COLO668 (cell line): ENCODE data around the gene NDUFAF2.
"Not testable (repeated sequence)": the region's sequence is repeated elsewhere in the genome, so short reads cannot be mapped to it uniquely, and the experiment has no call there.

ENCODE experiments used
- DNase-seq: peaks from one replicate; lab custom pipeline; 2025; ENCODE audit not compliant: unreplicated experiment; lab: John Stamatoyannopoulos, UW

Gene NDUFAF2

GRCh38 chr5:61168951-61169350 lies 223.9 kb downstream of the NDUFAF2 start:
- DNase-seq = no peak

DNA sequence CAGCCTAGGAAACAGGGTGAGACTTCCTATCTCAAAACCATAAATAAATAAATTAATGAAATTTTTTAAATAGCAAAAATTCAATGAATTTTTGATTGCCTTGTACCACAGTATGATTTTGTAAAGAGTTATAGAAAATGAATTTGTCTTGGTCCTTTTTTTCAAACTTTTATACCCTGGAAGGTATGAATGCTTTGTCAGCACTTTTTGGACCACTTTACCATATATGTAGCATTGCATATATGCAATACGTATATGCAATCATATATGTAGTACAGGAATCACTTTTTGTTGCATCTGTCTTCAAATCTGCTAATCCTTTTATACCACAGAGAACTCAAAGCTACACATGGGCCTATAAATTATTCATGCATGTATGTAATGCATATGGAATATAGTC lies 226.5 kb downstream of the NDUFAF2 start:
- no peak for DNase-seq

- no peak for DNase-seq
Measured at GRCh38 chr5:61176631-61177030, 231.6 kb downstream of the NDUFAF2 start.

GRCh38 chr5:61177070-61177469 lies 232.1 kb downstream of the NDUFAF2 start:
- DNase-seq = no peak

DNA sequence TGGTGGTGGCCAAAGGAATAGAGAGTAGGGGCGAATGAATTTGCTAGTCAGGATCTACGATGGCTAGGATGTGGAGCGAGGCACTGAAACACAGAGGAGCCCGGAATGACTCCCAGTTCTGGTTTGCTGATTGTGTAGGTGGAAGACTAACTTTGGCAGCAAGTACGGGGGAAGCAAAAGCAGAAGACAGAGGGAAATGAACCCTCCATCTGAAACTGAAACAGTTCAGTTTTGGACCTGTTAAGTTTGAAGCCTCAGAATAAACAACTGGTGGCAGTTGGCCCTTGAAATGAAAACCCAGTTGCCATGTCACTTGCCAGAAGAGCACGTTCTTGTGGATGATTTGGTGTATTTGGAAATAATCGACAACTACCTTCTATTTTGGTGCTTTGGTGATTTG lies 232.7 kb downstream of the NDUFAF2 start:
- no peak for DNase-seq

GRCh38 chr5:61178702-61179101 lies 233.7 kb downstream of the NDUFAF2 start:
- no peak for DNase-seq

DNA sequence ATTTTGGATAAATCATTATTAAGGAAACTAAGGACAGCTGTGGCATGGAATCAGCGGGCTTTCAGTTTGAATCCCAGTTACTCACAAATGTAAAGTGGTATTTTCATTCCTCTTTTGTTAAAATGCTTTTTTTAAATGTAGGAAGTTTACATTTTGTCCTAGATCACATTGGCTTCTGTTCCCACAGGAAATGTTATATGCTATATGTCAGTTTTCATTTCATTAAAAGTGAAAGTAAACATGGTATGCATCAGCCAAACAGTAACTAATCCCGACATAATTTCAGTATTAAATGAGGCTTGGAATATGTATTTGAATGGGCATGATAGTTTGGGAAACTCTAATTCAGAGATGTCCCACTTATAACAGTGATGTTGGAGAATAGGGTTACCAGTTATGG lies 235.9 kb downstream of the NDUFAF2 start:
- no peak for DNase-seq

DNA sequence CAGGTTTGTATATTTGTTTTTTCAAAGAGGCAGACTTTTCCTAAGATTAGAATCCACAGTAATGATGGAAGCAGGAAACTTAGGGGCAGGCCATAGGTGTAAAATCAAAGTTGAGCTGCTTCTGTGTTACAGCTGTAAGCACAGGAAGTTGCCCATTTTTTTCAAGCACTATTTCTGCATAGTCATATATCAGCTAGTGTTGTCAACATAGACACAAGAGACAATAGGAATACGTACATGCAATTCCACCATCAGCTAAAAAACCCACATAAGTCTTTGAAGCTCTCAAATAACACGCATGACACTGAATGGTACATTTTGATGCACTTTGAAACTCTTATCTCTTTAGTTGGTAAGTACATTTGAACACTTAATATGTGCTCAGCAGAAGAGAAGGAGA lies 237.4 kb downstream of the NDUFAF2 start:
- no peak for DNase-seq

- DNase-seq = no peak
Measured at GRCh38 chr5:61183538-61183937, 238.5 kb downstream of the NDUFAF2 start.

DNA sequence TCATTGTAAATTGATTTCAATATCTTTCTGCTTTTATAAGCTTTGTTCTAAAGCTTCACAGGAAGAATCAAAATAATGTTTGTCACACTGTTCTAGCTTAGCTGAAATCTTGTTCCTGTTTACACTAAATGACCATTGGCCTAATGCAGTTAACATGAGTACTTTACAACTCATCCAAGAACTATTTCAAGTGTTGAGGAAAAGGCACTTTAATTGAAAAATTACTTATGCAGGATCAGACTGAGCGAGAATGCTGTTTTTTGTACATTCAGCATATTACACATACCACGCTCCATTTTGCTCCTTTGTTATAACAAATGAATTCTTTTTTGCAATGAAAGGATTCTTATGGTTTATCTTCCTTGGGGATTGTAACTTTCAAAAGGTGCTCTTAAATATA lies 239.7 kb downstream of the NDUFAF2 start:
- DNase-seq = no peak

GRCh38 chr5:61186634-61187033 lies 241.6 kb downstream of the NDUFAF2 start:
- DNase-seq = no peak

- DNase-seq = not testable (repeated sequence)
Measured at GRCh38 chr5:61187352-61187751, 242.3 kb downstream of the NDUFAF2 start.

- not testable (repeated sequence) for DNase-seq
Measured at GRCh38 chr5:61187826-61188225, 242.8 kb downstream of the NDUFAF2 start.

- DNase-seq = no peak
Measured at GRCh38 chr5:61198606-61199005, 253.6 kb downstream of the NDUFAF2 start.

- no peak for DNase-seq
Measured at GRCh38 chr5:61200582-61201155, 255.7 kb downstream of the NDUFAF2 start.

DNA sequence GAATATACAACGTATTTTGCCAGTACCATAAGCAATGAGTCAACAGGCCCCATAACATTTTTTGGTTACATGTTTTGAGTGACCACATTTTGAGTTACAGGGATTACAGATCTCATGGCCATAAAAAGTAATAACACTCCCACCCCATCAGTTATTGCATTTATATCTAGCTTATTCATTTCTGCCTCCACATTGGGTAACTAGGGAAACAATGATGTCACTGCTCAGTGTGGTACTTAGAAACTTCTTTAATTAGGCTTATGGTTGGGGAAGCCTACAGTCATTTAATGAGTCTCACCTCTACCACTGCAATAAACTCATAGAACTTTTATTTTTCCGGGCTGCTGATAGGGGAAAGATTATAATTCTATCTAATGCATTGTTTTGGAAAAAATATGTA lies 257.2 kb downstream of the NDUFAF2 start:
- no peak for DNase-seq
